HCT116 (cell line): ENCODE measurements around the gene CSHL1. TPM values are rescaled to one million over a fixed set of nuclear protein-coding genes. Genes with fewer than 3 reads are reported as not detected.

Source experiments
- ATAC-seq: fragments of 200-7000 bp; cut with Tn5 transposase; 2 replicates; pipeline ENCODE4 v1.9.1; 2020; ENCODE audit warnings: mild to moderate bottlenecking, moderate library complexity
- BruUV-seq: library from RNA; stranded (reverse); fragments of 400-500 nt; replicated peaks from 2 replicates; lab custom pipeline; 2021; lab: Mats Ljungman, UMichigan
- CTCF ChIA-PET: fragments of 300-600 bp; sonication (Branson Sonifier 250); formaldehyde crosslinking; loops from one replicate; lab custom pipeline; 2021; ENCODE audit warnings: antibody characterized with exemption; lab: Charles Lee
- POLR2A ChIA-PET: fragments of 300-600, 350-600 bp; sonication (Branson Sonifier 250); formaldehyde crosslinking; loops from one replicate; lab custom pipeline; 2021; ENCODE audit warnings: antibody characterized with exemption; lab: Charles Lee
- RAD21 ChIA-PET, 2 experiments: fragments of 300-600 bp; sonication (Branson Sonifier 250); formaldehyde crosslinking; loops; one replicate each; lab custom pipeline; 2023; ENCODE audit warnings: low total read pairs in 2 of 2; ENCODE audit not compliant: uncharacterized antibody in 2 of 2, unreplicated experiment in 2 of 2, low non-redundant PET in 1 of 2; lab: Charles Lee
- DNase-seq: peaks from one replicate; pipeline ENCODE4 v3.0.0-alpha.2; 2010; ENCODE audit warnings: low read depth, low spot score
- H2AFZ ChIP-seq: fragments of 200-600 bp; shearing (Covaris generic), sonication (generic); 2 replicates; pipeline ENCODE4 v1.6.1; 2017; ENCODE audit warnings: low read depth, mixed run types, mixed read lengths, antibody characterized with exemption, low read length; ENCODE audit not compliant: poor library complexity, severe bottlenecking
- H3K27ac ChIP-seq: 2 replicates; pipeline ENCODE4 v1.5.1; 2012; ENCODE audit warnings: low read depth, low read length
- H3K27me3 ChIP-seq: fragments of 200-600 bp; sonication (generic); 2 replicates; pipeline ENCODE4 v1.6.1; 2016; ENCODE audit warnings: mixed run types, low read length, mixed read lengths; ENCODE audit not compliant: insufficient read depth
- H3K36me3 ChIP-seq, 2 experiments: fragments of 200-500 bp in 1 of 2; fragments of 200-600 bp in 1 of 2; sonication (Bioruptor generic) in 1 of 2; sonication (generic) in 1 of 2; 2 replicates each; pipeline versions ENCODE4 v1.5.1 to v1.6.1; 2014 to 2016; ENCODE audit warnings: low read length in 2 of 2, inconsistent platforms in 1 of 2, mixed read lengths in 1 of 2, mixed run types in 1 of 2; ENCODE audit not compliant: insufficient read depth in 2 of 2, control insufficient read depth in 1 of 2
- H3K4me1 ChIP-seq, 2 experiments: fragments of 200-600 bp in 1 of 2; sonication (generic) in 1 of 2; 2 replicates each; pipeline versions ENCODE4 v1.5.1 to v1.6.1; 2012 to 2017; ENCODE audit warnings: low read length in 2 of 2, inconsistent platforms in 1 of 2, mild to moderate bottlenecking in 1 of 2, mixed read lengths in 1 of 2, mixed run types in 1 of 2, moderate library complexity in 1 of 2; ENCODE audit not compliant: insufficient read depth in 2 of 2, control insufficient read depth in 1 of 2
- H3K4me2 ChIP-seq: fragments of 200-600 bp; sonication (generic); 2 replicates; pipeline ENCODE4 v1.6.1; 2017; ENCODE audit warnings: mixed run types, low read length, mixed read lengths
- H3K4me3 ChIP-seq, 2 experiments: fragments of 200-600 bp in 1 of 2; sonication (generic) in 1 of 2; replicated peaks in 1 of 2; 2 replicates each; pipeline ENCODE4 v1.5.1; 2011 to 2016; ENCODE audit warnings: low read length in 2 of 2, control low read depth in 1 of 2, low read depth in 1 of 2, mild to moderate bottlenecking in 1 of 2, mixed read lengths in 1 of 2, mixed run types in 1 of 2
- H3K79me2 ChIP-seq: fragments of 200-600 bp; sonication (generic); 2 replicates; pipeline ENCODE4 v1.6.1; 2017; ENCODE audit warnings: mild to moderate bottlenecking, mixed run types, low read length, moderate library complexity, mixed read lengths; ENCODE audit not compliant: insufficient read depth
- H3K9ac ChIP-seq: fragments of 200-600 bp; sonication (generic); 2 replicates; pipeline ENCODE4 v1.6.1; 2016; ENCODE audit warnings: low read length, mixed read lengths
- H3K9me2 ChIP-seq: fragments of 200-600 bp; sonication (generic), shearing (Covaris generic); 2 replicates; pipeline ENCODE4 v1.6.1; 2017; ENCODE audit warnings: mixed run types, mild to moderate bottlenecking, moderate library complexity; ENCODE audit not compliant: insufficient read depth
- H3K9me3 ChIP-seq, 2 experiments: fragments of 200-500 bp in 1 of 2; fragments of 200-600 bp in 1 of 2; sonication (Bioruptor generic) in 1 of 2; sonication (generic) in 1 of 2; 2 replicates each; pipeline ENCODE4 v1.6.1; 2014 to 2017; ENCODE audit warnings: low read length in 2 of 2, mixed read lengths in 2 of 2, inconsistent platforms in 1 of 2, low read depth in 1 of 2, mild to moderate bottlenecking in 1 of 2, mixed run types in 1 of 2, moderate library complexity in 1 of 2; ENCODE audit not compliant: control insufficient read depth in 1 of 2, insufficient read depth in 1 of 2
- H4K20me1 ChIP-seq: fragments of 200-600 bp; sonication (generic), shearing (Covaris generic); 2 replicates; pipeline ENCODE4 v1.6.1; 2017; ENCODE audit warnings: mixed run types, mild to moderate bottlenecking, moderate library complexity; ENCODE audit not compliant: insufficient read depth
- CEBPB ChIP-seq: IDR thresholded peaks from 2 replicates; pipeline ENCODE4 v1.6.1; 2012; ENCODE audit warnings: low read depth
- EGR1 ChIP-seq: IDR thresholded peaks from 2 replicates; pipeline ENCODE4 v1.6.1; 2012; ENCODE audit warnings: low read depth
- ELF1 ChIP-seq: IDR thresholded peaks from 2 replicates; pipeline ENCODE4 v1.6.1; 2012; ENCODE audit warnings: low read depth, borderline replicate concordance
- EZH2 ChIP-seq: fragments of 200-600 bp; sonication (generic); IDR thresholded peaks from 2 replicates; pipeline ENCODE4 v1.6.1; 2017; ENCODE audit warnings: antibody characterized with exemption, mixed run types
- EZH2phosphoT487 ChIP-seq: fragments of 200-600 bp; IDR thresholded peaks from 2 replicates; pipeline ENCODE4 v1.6.1; 2018; ENCODE audit warnings: antibody characterized with exemption, borderline replicate concordance
- FOSL1 ChIP-seq: IDR thresholded peaks from 2 replicates; pipeline ENCODE4 v1.6.1; 2012; ENCODE audit warnings: low read depth
- JUND ChIP-seq: IDR thresholded peaks from 2 replicates; pipeline ENCODE4 v1.6.1; 2012
- POLR2A ChIP-seq: IDR thresholded peaks from 2 replicates; pipeline ENCODE4 v1.7.0; 2011; ENCODE audit warnings: borderline replicate concordance; ENCODE audit not compliant: insufficient read depth, insufficient read length; ENCODE audit errors: extremely low read depth
- POLR2AphosphoS5 ChIP-seq: IDR thresholded peaks from 2 replicates; pipeline ENCODE4 v1.6.1; 2011; ENCODE audit warnings: mild to moderate bottlenecking, low read depth, low read length, moderate library complexity
- RAD21 ChIP-seq: IDR thresholded peaks from 2 replicates; pipeline ENCODE4 v1.6.1; 2012; ENCODE audit warnings: low read depth, mild to moderate bottlenecking
- REST ChIP-seq: IDR thresholded peaks from 2 replicates; pipeline ENCODE4 v1.6.1; 2012; ENCODE audit warnings: low read depth
- SIN3A ChIP-seq: IDR thresholded peaks from 2 replicates; pipeline ENCODE4 v1.6.1; 2012; ENCODE audit warnings: low read depth
- SP1 ChIP-seq: IDR thresholded peaks from 2 replicates; pipeline ENCODE4 v1.6.1; 2012; ENCODE audit warnings: low read depth
- SRF ChIP-seq: IDR thresholded peaks from 2 replicates; pipeline ENCODE4 v1.6.1; 2012; ENCODE audit warnings: low read depth
- TCF7L2 ChIP-seq: IDR thresholded peaks from 2 replicates; pipeline ENCODE4 v1.7.0; 2011; ENCODE audit warnings: borderline replicate concordance, inconsistent platforms; ENCODE audit not compliant: insufficient read depth, insufficient read length; ENCODE audit errors: extremely low read depth
- YY1 ChIP-seq: IDR thresholded peaks from 2 replicates; pipeline ENCODE4 v1.6.1; 2011; ENCODE audit warnings: low read length, low read depth, moderate library complexity, mild to moderate bottlenecking; ENCODE audit not compliant: insufficient replicate concordance; ENCODE audit errors: extremely low read depth
- ZBTB33 ChIP-seq: IDR thresholded peaks from 2 replicates; pipeline ENCODE4 v1.6.1; 2011; ENCODE audit warnings: mild to moderate bottlenecking, low read length, moderate library complexity; ENCODE audit not compliant: insufficient replicate concordance; ENCODE audit errors: extremely low read depth
- ZFX ChIP-seq: fragments of 450-650 bp; IDR thresholded peaks from 2 replicates; pipeline ENCODE4 v1.6.1; 2017
- intact Hi-C: fragments of 100-400 bp; cut with micrococcal nuclease; formaldehyde crosslinking; loops from 2 replicates; pipeline ENCODE4 v1.10.0; 2022
- total RNA-seq: library from RNA; stranded (reverse); gene quantifications from one replicate; pipeline ENCODE4 v1.2.1, GENCODE V29; 2021; ENCODE audit not compliant: unreplicated experiment
- TF ChIP-seq, protein P1 (sequence below): IDR thresholded peaks from 2 replicates; pipeline ENCODE4 v1.6.1; 2012
- TF ChIP-seq, protein P2 (sequence below): IDR thresholded peaks from 2 replicates; pipeline ENCODE4 v1.6.1; 2012

The CSHL1 gene
- total RNA-seq, 1 experiment from 2014 or later = not detected

GRCh38 chr17:63927464-63928171, 16.6 kb upstream of the CSHL1 start:
- Histone ChIP-seq H3K27me3 (no peaks in the 10 kb centered on the region), H3K4me3 (no peak overlapping the region), H3K9me2 (no peaks in the 10 kb centered on the region), H3K79me2 (no peaks in the 10 kb centered on the region)
- no TSS peak for BruUV-seq
- no peak for ATAC-seq
- RAD21 ChIA-PET = interaction anchor here in 1 of 2 experiments (0.6 kb wide), 1 partner anchor 103 kb away, joined by 4 read pairs; no protein-coding TSS in a partner anchor
- DNase-seq = no peak
- TF ChIP-seq YY1 (no peak), ZBTB33 (no peak), CEBPB (no peak), EGR1 (no peak), ELF1 (no peak), FOSL1 (no peak), SRF (no peak), POLR2A (no peak), TCF7L2 (no peak), JUND (no peak), RAD21 (no peak), EZH2 (no peak), SIN3A (no peak), POLR2AphosphoS5 (no peak), REST (no peak), ZFX (no peak), SP1 (no peak), EZH2phosphoT487 (no peak)
- TF ChIP-seq, protein P1, sequence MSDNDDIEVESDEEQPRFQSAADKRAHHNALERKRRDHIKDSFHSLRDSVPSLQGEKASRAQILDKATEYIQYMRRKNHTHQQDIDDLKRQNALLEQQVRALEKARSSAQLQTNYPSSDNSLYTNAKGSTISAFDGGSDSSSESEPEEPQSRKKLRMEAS = no peak
- TF ChIP-seq, protein P2, sequence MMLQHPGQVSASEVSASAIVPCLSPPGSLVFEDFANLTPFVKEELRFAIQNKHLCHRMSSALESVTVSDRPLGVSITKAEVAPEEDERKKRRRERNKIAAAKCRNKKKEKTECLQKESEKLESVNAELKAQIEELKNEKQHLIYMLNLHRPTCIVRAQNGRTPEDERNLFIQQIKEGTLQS = no peak
- TF ChIP-seq, all 23 proteins: peak for 0
- Histone ChIP-seq H4K20me1 (no peaks in the 10 kb centered on the region), H3K4me2 (no peak overlapping the region), H3K9me3 (no peaks in the 10 kb centered on the region), H2AFZ (no peak overlapping the region), H3K9ac (no peak overlapping the region), H3K4me1 (peaks cover 0 to 11% of the 10 kb centered on the region in 2 experiments; a peak in 3 of 4 replicates), H3K27ac (no peak overlapping the region; the same call in 1 of the 2 replicates), H3K36me3 (no peaks in the 10 kb centered on the region)
- ChIA-PET POLR2A (no interaction called here), CTCF (interaction anchor here (0.6 to 1.0 kb wide), 3 partner anchors 8 to 206 kb away, joined by 3 read pairs; no protein-coding TSS in a partner anchor)
- intact Hi-C loops = no loop called here
